Measurements from ENCODE around the gene ASGR2.
A peak's percentile ranks its signal among the peaks of the same experiment; 100 is the strongest.
"Not testable (repeated sequence)": the region's sequence is repeated elsewhere in the genome, so short reads cannot be mapped to it uniquely, and the experiment has no call there.

Gene ASGR2

GRCh38 chr17:7123844-7124243, 9.2 kb upstream of the ASGR2 start:
- no peak for TF ChIP-seq CTCF (IDR thresholded peaks at IDR 0.05; ENCODE audit: low read length, missing control alignments)
- H3K4me3 ChIP-seq (replicated peaks; ENCODE audit: low read depth, low read length) = no peak overlapping the region

GRCh38 chr17:7122381-7122780, 7.8 kb upstream of the ASGR2 start:
- H3K4me3 ChIP-seq (replicated peaks; ENCODE audit: low read depth, low read length) = no peak overlapping the region
- peak; percentile 53 for DNase-seq (ENCODE audit: low read depth)
- TF ChIP-seq CTCF (IDR thresholded peaks at IDR 0.05; ENCODE audit: low read length, missing control alignments) = no peak

More at GRCh38 chr17:7123844-7124243, 9.2 kb upstream of the ASGR2 start:
- DNase-seq (ENCODE audit: low read depth) = no peak

GRCh38 chr17:7120635-7121034, 6.0 kb upstream of the ASGR2 start:
- not testable (repeated sequence) for DNase-seq (ENCODE audit: low read depth); H3K4me3 ChIP-seq (replicated peaks; ENCODE audit: low read depth, low read length)

- TF ChIP-seq CTCF (IDR thresholded peaks at IDR 0.05; ENCODE audit: low read length, missing control alignments) = no peak
- DNase-seq (ENCODE audit: low read depth) = no peak
- no peak overlapping the region for H3K4me3 ChIP-seq (replicated peaks; ENCODE audit: low read depth, low read length)
Observed at GRCh38 chr17:7120123-7120522, 5.5 kb upstream of the ASGR2 start.

GRCh38 chr17:7119314-7119713, 4.7 kb upstream of the ASGR2 start:
- no peak overlapping the region for H3K4me3 ChIP-seq (replicated peaks; ENCODE audit: low read depth, low read length)
- no peak for DNase-seq (ENCODE audit: low read depth)
- TF ChIP-seq CTCF (IDR thresholded peaks at IDR 0.05; ENCODE audit: low read length, missing control alignments) = no peak

GRCh38 chr17:7114875-7115614, 423 bp upstream of the ASGR2 start:
- no peak for DNase-seq (ENCODE audit: low read depth)
- H3K4me3 ChIP-seq (replicated peaks; ENCODE audit: low read depth, low read length) = no peak overlapping the region
- TF ChIP-seq CTCF (IDR thresholded peaks at IDR 0.05; ENCODE audit: low read length, missing control alignments) = no peak

GRCh38 chr17:7113273-7114071, 1.1 kb downstream of the ASGR2 start:
- H3K4me3 ChIP-seq (replicated peaks; ENCODE audit: low read depth, low read length) = no peak overlapping the region
- DNase-seq (ENCODE audit: low read depth) = no peak
- TF ChIP-seq CTCF (IDR thresholded peaks at IDR 0.05; ENCODE audit: low read length, missing control alignments) = no peak
